GM21619 (cell line): ENCODE results near the gene TBATA.

Source experiments
- ATAC-seq: cut with Tn5 transposase; IDR thresholded peaks from one replicate; pipeline ENCODE4 v1.9.1; 2021; ENCODE audit not compliant: unreplicated experiment

Gene TBATA

DNA sequence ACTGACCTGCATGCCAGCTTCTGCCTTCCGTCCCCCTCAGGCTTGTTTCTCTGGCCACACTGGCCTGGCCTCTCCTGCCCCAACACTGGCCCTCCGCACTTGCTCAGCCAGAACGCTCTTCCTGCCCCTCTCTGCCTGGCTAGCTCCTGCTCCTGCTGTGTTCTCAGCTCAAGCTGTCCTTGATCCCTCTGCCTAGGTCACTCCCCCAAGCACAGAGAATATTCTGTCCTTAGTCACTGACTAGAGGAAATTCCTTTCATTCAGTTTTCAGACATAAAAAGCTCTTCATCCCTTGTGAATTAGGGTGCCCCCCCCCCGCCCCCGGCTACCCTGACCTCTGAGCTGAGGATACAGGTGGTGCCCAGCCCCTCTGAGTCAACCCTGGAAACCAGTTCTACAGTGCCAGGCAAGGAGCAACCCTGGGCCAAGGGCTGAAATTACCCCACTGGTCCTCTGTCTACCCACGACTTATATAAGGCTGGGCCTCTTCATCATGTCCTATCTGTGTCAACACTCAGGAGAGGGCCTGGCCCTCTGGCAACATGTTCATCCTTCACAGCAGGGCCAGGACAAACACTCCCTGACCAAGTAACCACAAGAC, 23.9 kb upstream of the TBATA start:
- ATAC-seq: no peak

GRCh38 chr10:70807556-70807955, 22.4 kb upstream of the TBATA start:
- no peak for ATAC-seq

DNA sequence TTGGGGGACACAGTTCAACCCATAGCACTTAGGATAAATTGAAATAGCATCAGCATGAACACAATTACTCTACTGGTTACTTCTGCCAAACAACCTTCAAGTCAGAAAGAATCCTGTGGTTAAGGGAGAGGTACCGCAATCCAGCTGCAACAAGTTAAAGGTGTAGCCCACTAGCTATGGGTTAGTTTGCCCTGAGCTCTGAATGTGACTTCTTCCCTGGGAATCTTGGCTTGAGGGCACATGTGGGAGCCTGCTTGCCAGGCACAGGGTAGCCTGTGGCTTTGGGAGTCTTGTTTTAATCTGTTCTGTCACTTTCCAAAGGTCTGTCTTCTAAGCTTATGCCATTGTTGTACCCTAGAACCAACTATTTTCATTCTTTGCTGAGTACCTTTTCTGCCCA, 21.7 kb upstream of the TBATA start:
- ATAC-seq: no peak

GRCh38 chr10:70805619-70806215, 20.5 kb upstream of the TBATA start:
- no peak for ATAC-seq

GRCh38 chr10:70804421-70804808, 19.2 kb upstream of the TBATA start:
- no peak for ATAC-seq

DNA sequence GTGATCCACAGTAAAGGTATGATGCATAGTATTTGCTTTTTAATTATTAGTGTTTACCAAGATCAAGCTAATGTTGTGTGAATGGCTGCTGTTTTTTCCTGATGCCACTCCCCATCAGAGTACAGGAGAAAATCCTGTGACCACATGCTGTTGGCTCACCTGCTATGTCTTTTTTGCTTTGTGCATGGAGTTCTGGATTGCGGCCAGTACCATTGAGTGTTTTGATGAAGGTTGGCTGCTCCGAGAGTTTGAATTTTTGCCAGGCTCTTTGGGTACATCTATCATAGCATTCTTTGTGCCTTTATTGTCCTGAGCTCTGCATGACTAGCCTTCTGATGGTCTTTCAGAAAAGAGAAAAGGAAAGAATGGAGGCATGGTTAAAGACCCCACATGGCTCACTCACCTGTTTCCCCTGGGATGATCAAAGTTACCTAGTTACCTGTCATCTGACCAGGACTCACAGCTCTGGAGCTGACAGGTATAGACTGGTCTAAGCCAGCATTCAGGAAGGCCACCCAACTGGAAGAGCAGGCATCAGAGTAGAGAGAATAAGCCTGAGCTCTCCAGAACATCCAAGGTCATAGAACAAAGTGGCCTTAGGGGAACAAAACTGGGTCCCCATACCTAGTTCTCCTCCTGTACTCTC, 18.7 kb upstream of the TBATA start:
- no peak for ATAC-seq

DNA sequence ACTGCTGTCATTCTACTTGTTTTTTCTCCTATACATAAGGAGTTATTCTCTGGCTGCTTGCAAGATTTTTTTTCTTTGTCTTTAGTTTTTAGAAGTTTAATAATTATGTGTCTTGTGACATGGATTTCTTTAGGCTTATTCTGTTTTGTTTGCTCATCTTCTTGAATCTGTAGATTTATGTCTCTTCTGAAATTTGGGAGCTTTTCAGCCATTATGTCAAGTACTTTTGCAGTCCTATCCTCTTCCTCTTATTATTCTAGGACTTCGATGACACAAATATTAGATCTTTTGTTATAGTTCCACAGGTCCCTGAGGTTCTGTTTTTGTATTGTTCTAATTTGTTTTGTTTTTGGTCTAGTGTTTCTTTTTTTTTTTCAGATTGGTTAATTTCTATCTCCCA, 16.7 kb upstream of the TBATA start:
- ATAC-seq: no peak

- ATAC-seq: no peak
Observed at GRCh38 chr10:70799124-70799523, 13.9 kb upstream of the TBATA start.

DNA sequence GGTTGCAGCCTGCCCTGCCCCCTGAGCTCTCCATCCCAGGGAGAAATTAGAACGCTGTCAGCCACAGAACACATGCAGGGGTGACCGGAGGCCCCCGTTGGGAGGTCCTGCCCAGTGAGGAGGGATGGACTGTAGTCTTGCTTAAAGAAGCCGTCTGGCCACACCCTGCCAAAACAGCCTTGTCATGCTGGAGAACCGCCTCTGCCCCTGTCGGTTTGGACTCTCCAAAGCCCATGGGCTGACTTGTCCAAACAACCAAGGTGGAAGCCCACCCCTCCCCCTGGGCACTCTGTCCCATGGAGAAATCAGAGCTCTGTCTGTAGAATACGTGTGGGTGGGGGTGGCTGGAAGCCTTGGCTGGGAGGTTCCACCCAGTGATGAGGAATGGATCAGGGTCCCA, 12.7 kb upstream of the TBATA start:
- ATAC-seq: no peak

- no peak for ATAC-seq
Observed at GRCh38 chr10:70795613-70796012, 10.4 kb upstream of the TBATA start.

- ATAC-seq: no peak
Observed at GRCh38 chr10:70791386-70792039, 6.3 kb upstream of the TBATA start.

GRCh38 chr10:70786799-70787415, 1.7 kb upstream of the TBATA start:
- no peak for ATAC-seq

DNA sequence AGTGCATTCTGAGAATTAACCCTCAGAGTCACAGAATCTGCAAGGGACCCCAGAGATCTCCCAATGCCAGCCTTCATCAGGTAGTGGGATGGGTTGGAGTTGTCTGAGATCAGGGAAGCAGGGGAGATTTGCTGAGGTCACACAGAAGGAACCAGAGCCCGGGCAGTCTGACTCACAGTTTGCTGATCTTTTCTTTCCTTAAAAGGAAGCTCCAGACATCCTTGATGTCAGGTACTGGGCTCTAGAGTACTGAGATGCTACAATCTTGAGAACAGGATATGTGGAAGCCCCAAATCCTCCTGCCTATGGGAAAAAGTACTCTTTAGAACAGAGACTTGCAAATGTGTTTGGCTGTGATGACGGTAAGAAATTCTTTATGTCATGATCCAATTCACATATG, 706 bp downstream of the TBATA start:
- no peak for ATAC-seq

DNA sequence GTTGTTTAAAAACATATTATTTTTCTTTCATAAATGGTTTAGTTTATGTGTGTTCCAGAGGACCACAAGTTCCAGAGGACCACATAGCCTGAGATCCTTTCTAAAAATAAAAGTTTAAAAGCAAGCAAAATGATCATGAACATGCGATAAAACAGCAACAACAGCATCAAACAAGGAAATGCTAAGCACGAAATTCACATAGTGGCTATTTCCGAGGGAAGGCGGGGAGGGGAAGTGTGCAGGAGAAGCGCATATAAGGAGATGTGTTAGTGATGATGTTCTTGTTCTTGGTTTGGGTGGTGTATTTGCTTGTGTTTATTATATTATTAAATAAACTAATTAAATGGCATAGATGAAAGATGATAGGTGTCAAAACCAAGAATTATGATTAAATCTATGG, 1.2 kb downstream of the TBATA start:
- ATAC-seq: no peak

DNA sequence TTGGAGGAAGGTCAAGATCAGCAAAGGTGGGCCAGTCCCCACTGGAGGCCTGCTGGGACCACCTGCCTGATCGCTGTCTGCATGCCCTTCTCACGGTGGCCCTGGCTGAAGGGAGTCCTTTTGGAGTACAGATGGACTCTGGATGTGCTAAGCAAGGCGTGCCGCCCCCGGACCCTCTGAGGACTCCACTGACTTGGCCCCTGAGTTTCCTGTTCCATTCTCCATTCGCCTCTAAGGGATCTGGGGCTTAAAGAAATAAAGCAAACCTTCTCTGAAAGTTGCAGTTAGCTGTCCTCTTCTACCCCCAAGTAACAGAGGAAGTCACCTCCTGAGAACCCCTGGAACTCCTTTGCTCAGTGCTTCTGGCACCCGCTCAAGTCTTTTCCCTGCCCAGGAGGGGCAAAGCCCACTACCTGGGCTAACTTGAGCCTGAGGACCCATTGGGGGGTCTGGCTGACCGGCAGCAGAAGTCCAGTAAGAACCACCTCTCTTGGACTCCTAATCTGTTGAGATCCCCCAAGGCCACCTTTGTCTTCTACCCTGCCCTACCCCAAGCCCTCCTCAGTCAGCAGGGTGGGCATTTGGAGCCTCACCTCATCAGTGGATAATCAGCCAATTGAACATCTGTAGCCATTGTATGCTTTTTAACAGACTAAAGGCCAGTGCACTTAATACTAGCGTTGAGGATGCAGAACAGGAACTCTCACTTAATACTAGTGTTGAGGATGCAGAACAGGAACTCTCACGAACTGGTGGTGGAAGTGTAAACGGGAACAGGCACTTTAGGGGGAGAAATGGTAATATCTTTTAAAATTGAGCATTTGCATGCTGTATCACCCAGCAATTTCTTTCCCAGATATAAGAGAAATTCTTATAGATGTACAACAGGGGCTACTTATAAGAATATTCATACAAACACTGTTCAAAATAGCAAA, 2.2 kb downstream of the TBATA start:
- no peak for ATAC-seq

- ATAC-seq: no peak
Observed at GRCh38 chr10:70782086-70782745, 3.0 kb downstream of the TBATA start.

GRCh38 chr10:70781461-70782051, 3.6 kb downstream of the TBATA start:
- ATAC-seq: no peak

DNA sequence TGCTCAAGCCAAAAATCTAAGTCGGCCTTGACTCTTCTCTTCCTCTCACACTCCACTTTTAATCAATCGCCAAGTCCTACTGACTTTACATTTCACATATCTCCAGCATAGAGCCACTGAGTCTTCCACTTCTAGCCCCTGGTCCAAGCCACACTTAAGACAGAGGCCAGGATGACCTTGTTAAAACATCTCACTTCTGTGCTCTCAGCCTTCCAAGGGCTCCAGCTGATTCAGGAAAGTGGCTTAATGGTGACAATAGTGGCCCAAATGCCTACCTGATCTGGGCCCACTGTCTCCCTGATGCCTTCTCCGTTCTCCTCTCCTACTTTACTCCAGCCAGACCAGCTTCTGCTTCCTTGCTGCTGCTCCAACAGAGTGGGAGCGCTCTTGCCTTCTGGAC, 4.4 kb downstream of the TBATA start:
- ATAC-seq: no peak

DNA sequence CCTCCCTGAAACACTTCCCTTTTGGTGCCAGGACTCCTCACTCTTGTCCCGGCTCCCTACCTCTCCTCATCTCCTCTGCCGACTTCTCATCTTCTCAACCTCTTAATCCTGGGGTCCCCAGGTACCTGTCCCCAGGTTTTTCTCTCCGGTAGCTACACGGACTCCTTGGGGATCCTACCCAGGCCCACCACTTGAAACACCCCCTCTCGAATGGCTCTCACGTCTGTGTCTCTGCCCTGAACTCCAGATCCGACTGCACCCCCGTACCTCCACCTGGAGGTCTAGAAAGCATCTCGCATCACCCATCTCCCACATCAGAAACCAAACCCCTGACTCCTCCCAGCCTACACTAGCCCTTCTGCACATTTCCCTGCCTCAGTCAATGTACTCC, 4.8 kb downstream of the TBATA start:
- no peak for ATAC-seq
